HEK293 (cell line): ENCODE measurements around the gene TEX52.

Experiments
- SP2 ChIP-seq: fragments of 450-650 bp; formaldehyde crosslinking; IDR thresholded peaks from 2 replicates; pipeline ENCODE4 v1.5.1; 2016; ENCODE audit warnings: missing biosample characterization, missing genetic modification characterization
- ZNF132 ChIP-seq: fragments of 450-650 bp; formaldehyde crosslinking; IDR thresholded peaks from 2 replicates; pipeline ENCODE4 v1.5.1; 2017; ENCODE audit warnings: missing biosample characterization, missing genetic modification characterization, borderline replicate concordance
- ZNF175 ChIP-seq: fragments of 450-650 bp; formaldehyde crosslinking; IDR thresholded peaks from 2 replicates; pipeline ENCODE4 v1.5.1; 2016; ENCODE audit warnings: missing biosample characterization, missing genetic modification characterization
- ZNF24 ChIP-seq: fragments of 450-650 bp; formaldehyde crosslinking; IDR thresholded peaks from 2 replicates; pipeline ENCODE4 v1.5.1; 2016; ENCODE audit warnings: missing biosample characterization, missing genetic modification characterization
- ZNF416 ChIP-seq: fragments of 450-650 bp; formaldehyde crosslinking; IDR thresholded peaks from 2 replicates; pipeline ENCODE4 v1.5.1; 2016; ENCODE audit warnings: missing biosample characterization, missing genetic modification characterization
- ZNF76 ChIP-seq: fragments of 450-650 bp; formaldehyde crosslinking; IDR thresholded peaks from 2 replicates; pipeline ENCODE4; 2016; ENCODE audit warnings: low read depth, missing biosample characterization, missing genetic modification characterization, borderline replicate concordance
- TF ChIP-seq, protein P1 (sequence below): fragments of 450-650 bp; formaldehyde crosslinking; conservative IDR thresholded peaks from 2 replicates; pipeline ENCODE4 v1.5.1; 2016; ENCODE audit warnings: low read depth, missing biosample characterization, missing genetic modification characterization
- TF ChIP-seq, protein P2 (sequence below): fragments of 450-650 bp; formaldehyde crosslinking; IDR thresholded peaks from 2 replicates; pipeline ENCODE4 v1.5.1; 2016; ENCODE audit warnings: missing biosample characterization, missing genetic modification characterization

DNA sequence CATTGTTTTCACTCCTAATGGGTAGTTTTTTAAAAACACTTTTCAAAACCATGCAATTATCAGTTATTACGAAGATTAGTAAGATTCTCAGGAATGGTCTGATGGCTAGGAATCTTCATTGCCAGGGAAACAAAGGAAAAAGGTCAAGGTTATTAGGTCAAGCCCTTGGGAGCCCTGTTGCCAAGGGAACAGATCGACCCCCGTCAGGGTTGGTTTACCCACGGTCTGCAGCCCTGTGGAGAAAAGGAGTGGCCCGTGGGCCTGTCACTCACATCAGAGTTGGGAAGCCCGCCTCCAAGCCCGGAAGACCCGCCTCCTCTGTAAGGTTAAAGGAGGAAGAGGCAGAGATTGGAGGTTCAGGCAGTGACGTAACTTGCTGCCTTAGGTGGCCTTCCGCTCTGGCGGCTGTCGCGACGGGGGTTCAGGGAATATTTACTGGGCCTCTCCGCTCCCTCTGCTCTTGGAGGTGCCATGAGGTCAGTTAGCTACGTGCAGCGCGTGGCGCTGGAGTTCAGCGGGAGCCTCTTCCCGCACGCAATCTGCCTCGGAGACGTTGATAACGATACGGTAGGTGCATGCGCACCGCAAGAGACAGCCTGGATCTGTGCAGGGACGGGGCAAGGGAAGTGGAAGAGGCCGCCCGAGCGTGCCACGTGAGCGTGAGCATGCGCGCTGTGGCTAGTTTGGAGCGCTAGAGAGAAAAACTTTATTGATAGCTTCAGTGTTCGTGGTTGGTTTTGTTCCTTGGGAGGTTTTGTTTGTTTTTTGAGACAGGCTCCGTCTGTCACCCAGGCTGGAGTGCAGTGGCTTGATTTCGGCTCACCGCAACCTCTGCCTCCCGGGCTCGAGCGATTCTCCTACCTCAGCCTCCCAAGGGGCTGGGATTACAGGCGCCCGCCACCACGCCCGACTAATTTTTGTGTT is 44.3 kb downstream of the TEX52 start, which contains the start of gene ITFG2:
- TF ChIP-seq ZNF416 (no peak), ZNF24 (tag by site-specific recombination) (peak; percentile 99), ZNF132 (tag by site-specific recombination) (no peak), ZNF76 (tag by site-specific recombination) (peak; percentile 89), SP2 (tag by site-specific recombination) (peak; percentile 95), ZNF175 (tag by site-specific recombination) (no peak)
- TF ChIP-seq, protein P1, sequence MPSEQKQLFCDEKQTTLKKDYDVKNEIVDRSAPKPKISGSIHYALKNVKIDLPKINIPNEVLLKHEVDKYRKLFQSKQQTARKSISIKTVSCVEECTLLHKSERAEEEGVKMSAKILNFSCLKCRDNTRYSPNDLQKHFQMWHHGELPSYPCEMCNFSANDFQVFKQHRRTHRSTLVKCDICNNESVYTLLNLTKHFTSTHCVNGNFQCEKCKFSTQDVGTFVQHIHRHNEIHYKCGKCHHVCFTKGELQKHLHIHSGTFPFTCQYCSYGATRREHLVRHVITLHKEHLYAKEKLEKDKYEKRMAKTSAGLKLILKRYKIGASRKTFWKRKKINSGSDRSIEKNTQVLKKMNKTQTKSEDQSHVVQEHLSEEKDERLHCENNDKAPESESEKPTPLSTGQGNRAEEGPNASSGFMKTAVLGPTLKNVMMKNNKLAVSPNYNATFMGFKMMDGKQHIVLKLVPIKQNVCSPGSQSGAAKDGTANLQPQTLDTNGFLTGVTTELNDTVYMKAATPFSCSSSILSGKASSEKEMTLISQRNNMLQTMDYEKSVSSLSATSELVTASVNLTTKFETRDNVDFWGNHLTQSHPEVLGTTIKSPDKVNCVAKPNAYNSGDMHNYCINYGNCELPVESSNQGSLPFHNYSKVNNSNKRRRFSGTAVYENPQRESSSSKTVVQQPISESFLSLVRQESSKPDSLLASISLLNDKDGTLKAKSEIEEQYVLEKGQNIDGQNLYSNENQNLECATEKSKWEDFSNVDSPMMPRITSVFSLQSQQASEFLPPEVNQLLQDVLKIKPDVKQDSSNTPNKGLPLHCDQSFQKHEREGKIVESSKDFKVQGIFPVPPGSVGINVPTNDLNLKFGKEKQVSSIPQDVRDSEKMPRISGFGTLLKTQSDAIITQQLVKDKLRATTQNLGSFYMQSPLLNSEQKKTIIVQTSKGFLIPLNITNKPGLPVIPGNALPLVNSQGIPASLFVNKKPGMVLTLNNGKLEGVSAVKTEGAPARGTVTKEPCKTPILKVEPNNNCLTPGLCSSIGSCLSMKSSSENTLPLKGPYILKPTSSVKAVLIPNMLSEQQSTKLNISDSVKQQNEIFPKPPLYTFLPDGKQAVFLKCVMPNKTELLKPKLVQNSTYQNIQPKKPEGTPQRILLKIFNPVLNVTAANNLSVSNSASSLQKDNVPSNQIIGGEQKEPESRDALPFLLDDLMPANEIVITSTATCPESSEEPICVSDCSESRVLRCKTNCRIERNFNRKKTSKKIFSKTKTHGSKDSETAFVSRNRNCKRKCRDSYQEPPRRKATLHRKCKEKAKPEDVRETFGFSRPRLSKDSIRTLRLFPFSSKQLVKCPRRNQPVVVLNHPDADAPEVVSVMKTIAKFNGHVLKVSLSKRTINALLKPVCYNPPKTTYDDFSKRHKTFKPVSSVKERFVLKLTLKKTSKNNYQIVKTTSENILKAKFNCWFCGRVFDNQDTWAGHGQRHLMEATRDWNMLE (tag by site-specific recombination) = peak; percentile 73
- TF ChIP-seq, protein P2, sequence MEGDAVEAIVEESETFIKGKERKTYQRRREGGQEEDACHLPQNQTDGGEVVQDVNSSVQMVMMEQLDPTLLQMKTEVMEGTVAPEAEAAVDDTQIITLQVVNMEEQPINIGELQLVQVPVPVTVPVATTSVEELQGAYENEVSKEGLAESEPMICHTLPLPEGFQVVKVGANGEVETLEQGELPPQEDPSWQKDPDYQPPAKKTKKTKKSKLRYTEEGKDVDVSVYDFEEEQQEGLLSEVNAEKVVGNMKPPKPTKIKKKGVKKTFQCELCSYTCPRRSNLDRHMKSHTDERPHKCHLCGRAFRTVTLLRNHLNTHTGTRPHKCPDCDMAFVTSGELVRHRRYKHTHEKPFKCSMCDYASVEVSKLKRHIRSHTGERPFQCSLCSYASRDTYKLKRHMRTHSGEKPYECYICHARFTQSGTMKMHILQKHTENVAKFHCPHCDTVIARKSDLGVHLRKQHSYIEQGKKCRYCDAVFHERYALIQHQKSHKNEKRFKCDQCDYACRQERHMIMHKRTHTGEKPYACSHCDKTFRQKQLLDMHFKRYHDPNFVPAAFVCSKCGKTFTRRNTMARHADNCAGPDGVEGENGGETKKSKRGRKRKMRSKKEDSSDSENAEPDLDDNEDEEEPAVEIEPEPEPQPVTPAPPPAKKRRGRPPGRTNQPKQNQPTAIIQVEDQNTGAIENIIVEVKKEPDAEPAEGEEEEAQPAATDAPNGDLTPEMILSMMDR (tag by site-specific recombination) = peak; percentile 35; the same call in 1 of the 2 replicates
